Smooth muscle cell (in vitro differentiated cells): ENCODE measurements around the gene PLA2G4B. TPM values are rescaled to one million over a fixed set of nuclear protein-coding genes. Genes with fewer than 3 reads are reported as not detected.

Source experiments
- DNase-seq: peaks from one replicate; lab custom pipeline; 2025; ENCODE audit not compliant: unreplicated experiment; lab: John Stamatoyannopoulos, UW
- H2AFZ ChIP-seq: fragments of 200-600 bp; sonication (generic); 2 replicates; pipeline ENCODE4 v1.6.0; 2016; ENCODE audit warnings: antibody characterized with exemption, low read depth, mild to moderate bottlenecking
- H3F3A ChIP-seq: fragments of 200-600 bp; sonication (generic); 2 replicates; pipeline ENCODE4 v1.6.0; 2017; ENCODE audit warnings: antibody characterized with exemption, low read depth
- H3K27ac ChIP-seq: fragments of 200-600 bp; sonication (generic); 2 replicates; pipeline ENCODE4 v1.5.1; 2016; ENCODE audit warnings: low read depth, mild to moderate bottlenecking
- H3K27me3 ChIP-seq: fragments of 200-600 bp; sonication (generic); 2 replicates; pipeline ENCODE4 v1.6.1; 2016; ENCODE audit warnings: low read depth, mild to moderate bottlenecking
- H3K36me3 ChIP-seq: fragments of 200-600 bp; sonication (generic); 2 replicates; pipeline ENCODE4 v1.5.1; 2016; ENCODE audit warnings: low read depth
- H3K4me1 ChIP-seq: fragments of 200-600 bp; sonication (generic); 2 replicates; pipeline ENCODE4 v1.5.1; 2016; ENCODE audit warnings: low read depth
- H3K4me2 ChIP-seq: fragments of 200-600 bp; sonication (generic); 2 replicates; pipeline ENCODE4 v1.6.0; 2016; ENCODE audit warnings: mild to moderate bottlenecking
- H3K4me3 ChIP-seq: fragments of 200-600 bp; sonication (generic); 2 replicates; pipeline ENCODE4 v1.5.1; 2016; ENCODE audit warnings: mild to moderate bottlenecking
- H3K79me2 ChIP-seq: fragments of 200-600 bp; sonication (generic); 2 replicates; pipeline ENCODE4 v1.6.0; 2016; ENCODE audit warnings: low read depth, mild to moderate bottlenecking
- H3K9ac ChIP-seq: fragments of 200-600 bp; sonication (generic); 2 replicates; pipeline ENCODE4 v1.6.0; 2016; ENCODE audit warnings: low read depth
- H3K9me3 ChIP-seq: fragments of 200-600 bp; sonication (generic); replicated peaks from 2 replicates; pipeline ENCODE4 v1.5.1; 2016; ENCODE audit warnings: low read depth
- H4K20me1 ChIP-seq: fragments of 200-600 bp; sonication (generic); 2 replicates; pipeline ENCODE4 v1.6.0; 2016; ENCODE audit warnings: low read depth
- WGBS: methylation state at CpG from one replicate; pipeline ENCODE4 v1.1.7; 2016; ENCODE audit warnings: low lambda C conversion rate; 5-methylcytosine and 5-hydroxymethylcytosine counted together
- polyA plus RNA-seq: library from polyadenylated mRNA; unstranded; fragments of >200 nt; fragmentation: Nextera tagmentation; extraction: Ambion mirVana; gene quantifications from 2 replicates; pipeline ENCODE4 v1.2.1, GENCODE V29; 2016
- total RNA-seq: library from RNA; depleted of rRNA; stranded (reverse); fragments of >200 nt; gene quantifications from 2 replicates; pipeline ENCODE4 v1.2.3, GENCODE V29; 2014
- TF ChIP-seq, protein P1 (sequence below): fragments of 200-600 bp; sonication (generic); IDR thresholded peaks from 2 replicates; pipeline ENCODE4 v1.5.1; 2017; ENCODE audit warnings: borderline replicate concordance, mild to moderate bottlenecking, antibody characterized with exemption; ENCODE audit not compliant: insufficient read depth, poor library complexity, severe bottlenecking

The PLA2G4B gene
- total and polyA plus RNA-seq, 2 experiments from 2014 or later, result 2.2 to 4.2 TPM

DNA sequence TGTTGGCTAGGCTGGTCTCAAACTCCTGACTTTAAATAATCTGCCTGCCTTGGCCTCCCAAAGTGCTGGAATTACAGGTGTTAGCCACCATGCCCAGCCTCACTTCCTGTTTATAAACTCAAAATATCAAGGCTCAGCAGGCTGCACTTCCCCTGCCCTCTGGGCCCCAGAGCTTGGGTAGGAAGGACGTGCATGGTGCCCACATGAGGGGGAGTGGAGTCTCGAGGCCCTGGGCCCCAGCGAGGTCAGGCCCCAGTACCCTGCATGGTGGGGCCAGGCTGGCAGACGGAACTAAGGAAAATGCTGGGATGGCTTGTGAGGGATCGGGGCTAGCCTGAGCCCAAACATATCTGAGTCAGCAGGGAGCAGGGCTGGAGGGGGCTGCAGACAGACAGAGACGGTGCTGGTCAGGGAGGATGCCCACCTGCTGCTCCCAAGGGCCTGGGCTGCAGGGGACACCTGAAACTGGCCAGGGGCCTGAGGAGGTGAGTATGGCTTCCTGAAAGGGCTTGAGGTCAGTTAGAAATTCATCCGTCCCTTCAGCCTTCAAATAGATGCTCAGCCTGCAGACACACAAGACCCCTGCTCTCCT is 50.1 kb downstream of the PLA2G4B start:
- DNase-seq, result no peak

GRCh38 chr15:41890050-41890690 is 51.5 kb downstream of the PLA2G4B start:
- no peaks in the 10 kb centered on the region for H3F3A ChIP-seq
- H3K9ac ChIP-seq, result no peak overlapping the region
- no peaks in the 10 kb centered on the region for H3K27me3 ChIP-seq
- no peaks in the 10 kb centered on the region for H3K79me2 ChIP-seq
- no peaks in the 10 kb centered on the region for H4K20me1 ChIP-seq
- H3K9me3 ChIP-seq, result no peaks in the 10 kb centered on the region
- TF ChIP-seq, protein P1, sequence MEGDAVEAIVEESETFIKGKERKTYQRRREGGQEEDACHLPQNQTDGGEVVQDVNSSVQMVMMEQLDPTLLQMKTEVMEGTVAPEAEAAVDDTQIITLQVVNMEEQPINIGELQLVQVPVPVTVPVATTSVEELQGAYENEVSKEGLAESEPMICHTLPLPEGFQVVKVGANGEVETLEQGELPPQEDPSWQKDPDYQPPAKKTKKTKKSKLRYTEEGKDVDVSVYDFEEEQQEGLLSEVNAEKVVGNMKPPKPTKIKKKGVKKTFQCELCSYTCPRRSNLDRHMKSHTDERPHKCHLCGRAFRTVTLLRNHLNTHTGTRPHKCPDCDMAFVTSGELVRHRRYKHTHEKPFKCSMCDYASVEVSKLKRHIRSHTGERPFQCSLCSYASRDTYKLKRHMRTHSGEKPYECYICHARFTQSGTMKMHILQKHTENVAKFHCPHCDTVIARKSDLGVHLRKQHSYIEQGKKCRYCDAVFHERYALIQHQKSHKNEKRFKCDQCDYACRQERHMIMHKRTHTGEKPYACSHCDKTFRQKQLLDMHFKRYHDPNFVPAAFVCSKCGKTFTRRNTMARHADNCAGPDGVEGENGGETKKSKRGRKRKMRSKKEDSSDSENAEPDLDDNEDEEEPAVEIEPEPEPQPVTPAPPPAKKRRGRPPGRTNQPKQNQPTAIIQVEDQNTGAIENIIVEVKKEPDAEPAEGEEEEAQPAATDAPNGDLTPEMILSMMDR, result no peak
- no peak overlapping the region for H3K27ac ChIP-seq
- no peak overlapping the region for H3K4me3 ChIP-seq
- no peak overlapping the region for H3K4me2 ChIP-seq
- no peak for DNase-seq
- H2AFZ ChIP-seq, result no peak overlapping the region
- WGBS, result 89% methylated on average over 6 of the region's 6 CpGs
- peaks cover 11% of the 10 kb centered on the region for H3K4me1 ChIP-seq
- no peaks in the 10 kb centered on the region for H3K36me3 ChIP-seq

More for the DNA sequence above, 50.1 kb downstream of the PLA2G4B start:
- H4K20me1 ChIP-seq, result no peaks in the 10 kb centered on the region
- no peaks in the 10 kb centered on the region for H3K27me3 ChIP-seq
- H3K9me3 ChIP-seq, result no peaks in the 10 kb centered on the region
- H3K4me3 ChIP-seq, result no peak overlapping the region
- no peaks in the 10 kb centered on the region for H3F3A ChIP-seq
- H3K4me2 ChIP-seq, result no peak overlapping the region
- TF ChIP-seq, protein P1, result no peak
- H3K36me3 ChIP-seq, result no peaks in the 10 kb centered on the region
- no peak overlapping the region for H3K9ac ChIP-seq
- H3K4me1 ChIP-seq, result peaks cover 11% of the 10 kb centered on the region
- no peak overlapping the region for H2AFZ ChIP-seq
- no peak overlapping the region for H3K27ac ChIP-seq
- no peaks in the 10 kb centered on the region for H3K79me2 ChIP-seq
- WGBS, result 89% methylated on average over 7 of the region's 7 CpGs

DNA sequence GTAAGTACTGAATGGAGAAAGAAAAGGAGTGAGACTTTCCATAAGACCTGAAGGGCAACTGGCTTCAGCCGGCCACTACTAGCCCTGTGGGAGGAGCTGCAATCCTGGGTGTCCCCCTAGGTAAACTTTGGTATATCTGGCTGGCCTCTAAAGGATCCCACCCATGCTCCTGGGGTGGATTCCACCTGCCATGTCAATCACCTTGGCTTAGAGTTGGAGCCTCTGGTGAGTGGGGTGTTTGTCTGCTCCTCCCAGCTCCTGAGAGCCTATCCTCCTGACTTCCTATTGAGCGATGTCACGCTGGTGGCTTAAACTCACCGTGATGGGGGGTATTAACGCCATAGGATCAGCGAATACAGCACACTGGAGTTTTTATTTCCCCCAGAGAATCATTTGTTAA is 52.6 kb downstream of the PLA2G4B start:
- 86% methylated on average over 6 of the region's 6 CpGs for WGBS

More for the DNA sequence above, 52.6 kb downstream of the PLA2G4B start:
- Histone ChIP-seq H4K20me1 (no peaks in the 10 kb centered on the region), H3K4me1 (peaks cover 11% of the 10 kb centered on the region), H3K27me3 (no peaks in the 10 kb centered on the region), H2AFZ (no peak overlapping the region), H3K9me3 (no peaks in the 10 kb centered on the region), H3K4me3 (no peak overlapping the region), H3K79me2 (no peaks in the 10 kb centered on the region), H3K9ac (no peak overlapping the region), H3F3A (no peaks in the 10 kb centered on the region), H3K27ac (no peak overlapping the region), H3K36me3 (no peaks in the 10 kb centered on the region), H3K4me2 (no peak overlapping the region)
- TF ChIP-seq, protein P1, result no peak
- no peak for DNase-seq
